GM19397 (cell line): Measurements from ENCODE around the gene PARVB.

Experiments
- ATAC-seq: cut with Tn5 transposase; IDR thresholded peaks from one replicate; pipeline ENCODE4 v1.9.1; 2021; ENCODE audit warnings: mild to moderate bottlenecking, moderate library complexity; ENCODE audit not compliant: unreplicated experiment

PARVB gene

GRCh38 chr22:44211256-44211945, 187.3 kb downstream of the PARVB start:
- no peak for ATAC-seq

GRCh38 chr22:44211946-44212930, 188.1 kb downstream of the PARVB start:
- no peak for ATAC-seq

GRCh38 chr22:44212936-44213335, 188.8 kb downstream of the PARVB start:
- ATAC-seq = no peak

GRCh38 chr22:44213489-44214043, 189.5 kb downstream of the PARVB start:
- ATAC-seq = no peak

- ATAC-seq = no peak
Measured at GRCh38 chr22:44214187-44214586, 190.1 kb downstream of the PARVB start.

- ATAC-seq = no peak
Measured at GRCh38 chr22:44214764-44215163, 190.7 kb downstream of the PARVB start.

GRCh38 chr22:44215287-44215686, 191.2 kb downstream of the PARVB start:
- no peak for ATAC-seq

- no peak for ATAC-seq
Measured at GRCh38 chr22:44217346-44217745, 193.2 kb downstream of the PARVB start.

GRCh38 chr22:44218071-44218470, 194.0 kb downstream of the PARVB start:
- ATAC-seq = no peak

- ATAC-seq = no peak
Measured at GRCh38 chr22:44219101-44219870, 195.2 kb downstream of the PARVB start.

GRCh38 chr22:44220727-44221680, 196.9 kb downstream of the PARVB start:
- no peak for ATAC-seq

- no peak for ATAC-seq
Measured at GRCh38 chr22:44221710-44222475, 197.8 kb downstream of the PARVB start.
